UCSD-AML1 (cell line): ENCODE data around the gene CLCA2.

Experiments used
- DNase-seq: peaks from one replicate; lab custom pipeline; 2025; ENCODE audit not compliant: unreplicated experiment; lab: John Stamatoyannopoulos, UW

CLCA2 gene

DNA sequence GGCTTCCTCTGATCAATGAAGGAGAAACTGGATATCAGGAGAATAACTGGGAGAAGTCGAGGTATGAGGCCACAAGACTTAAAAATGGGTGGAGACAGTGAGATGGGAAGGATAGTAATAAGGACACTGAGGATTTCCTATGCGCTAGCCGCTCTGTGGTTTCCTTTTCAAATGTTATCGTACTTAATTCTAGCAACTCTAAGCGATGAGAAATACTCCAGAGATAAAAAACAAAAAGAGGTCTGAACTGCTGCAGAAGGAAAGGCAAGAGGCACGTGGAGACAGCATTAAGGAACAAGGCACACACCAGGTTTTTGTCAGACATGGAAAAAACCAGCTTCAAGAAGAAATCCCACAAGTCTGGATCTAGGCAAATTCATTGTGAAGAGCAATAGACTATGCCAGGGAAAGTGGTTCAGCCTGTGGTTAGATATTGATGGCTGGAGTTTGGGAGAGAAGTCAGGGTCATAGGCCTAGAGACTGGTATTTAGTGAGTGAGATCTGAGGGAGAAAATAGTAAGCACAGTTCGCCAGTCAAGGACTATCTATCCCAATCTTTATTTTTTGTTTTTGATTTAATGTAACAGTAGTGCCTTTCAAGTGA, 5.3 kb downstream of the CLCA2 start:
- no peak for DNase-seq

GRCh38 chr1:86429835-86430234, 5.9 kb downstream of the CLCA2 start:
- peak; percentile 48 for DNase-seq

- no peak for DNase-seq
These were observed 6.4 kb downstream of the CLCA2 start for GRCh38 chr1:86430376-86430775.

GRCh38 chr1:86434059-86434458, 10.1 kb downstream of the CLCA2 start:
- no peak for DNase-seq

GRCh38 chr1:86435327-86435726, 11.4 kb downstream of the CLCA2 start:
- no peak for DNase-seq

GRCh38 chr1:86436041-86436440, 12.1 kb downstream of the CLCA2 start:
- DNase-seq: no peak

DNA sequence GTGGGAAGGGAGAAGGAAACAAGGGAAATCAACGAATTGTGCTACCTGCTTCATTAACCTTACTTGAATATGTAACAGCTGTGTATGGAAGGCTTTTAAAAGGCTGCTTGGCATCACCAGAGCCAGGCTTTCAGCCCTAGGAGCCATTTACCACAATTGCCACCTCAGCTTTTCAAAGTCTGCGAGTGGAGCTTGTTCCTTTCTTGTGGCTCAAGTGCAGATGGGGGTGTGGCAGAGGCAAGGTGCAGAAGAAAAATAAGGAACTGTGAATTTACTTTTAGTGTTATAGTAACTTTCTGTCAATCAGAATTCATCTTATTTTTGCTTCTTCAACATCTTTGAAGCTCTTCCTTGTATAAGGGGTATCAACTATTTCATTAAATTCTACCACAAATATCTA, 17.6 kb downstream of the CLCA2 start:
- DNase-seq: peak; percentile 21

- DNase-seq: no peak
These were observed 18.0 kb downstream of the CLCA2 start for GRCh38 chr1:86441997-86442396.

DNA sequence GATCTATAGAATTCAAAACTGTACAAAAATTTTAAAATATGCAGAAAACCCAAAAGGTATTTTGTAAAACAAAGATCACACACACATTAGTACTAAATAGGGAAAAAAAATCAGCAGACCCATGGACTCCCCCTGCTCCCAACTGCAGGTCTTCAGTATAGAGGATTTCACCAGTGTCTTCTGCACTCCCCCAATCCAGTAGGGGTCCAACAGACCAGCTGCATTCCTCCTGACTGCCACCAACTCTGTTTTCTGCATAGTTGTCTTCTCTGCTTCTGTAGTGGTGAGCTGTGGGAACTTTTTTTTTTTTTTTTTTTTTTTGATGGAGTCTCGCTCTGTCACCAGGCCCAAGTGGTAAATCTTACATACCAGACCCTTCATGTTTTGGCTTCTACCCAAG, 21.9 kb downstream of the CLCA2 start:
- no peak for DNase-seq

GRCh38 chr1:86447198-86447790, 23.3 kb downstream of the CLCA2 start:
- no peak for DNase-seq

DNA sequence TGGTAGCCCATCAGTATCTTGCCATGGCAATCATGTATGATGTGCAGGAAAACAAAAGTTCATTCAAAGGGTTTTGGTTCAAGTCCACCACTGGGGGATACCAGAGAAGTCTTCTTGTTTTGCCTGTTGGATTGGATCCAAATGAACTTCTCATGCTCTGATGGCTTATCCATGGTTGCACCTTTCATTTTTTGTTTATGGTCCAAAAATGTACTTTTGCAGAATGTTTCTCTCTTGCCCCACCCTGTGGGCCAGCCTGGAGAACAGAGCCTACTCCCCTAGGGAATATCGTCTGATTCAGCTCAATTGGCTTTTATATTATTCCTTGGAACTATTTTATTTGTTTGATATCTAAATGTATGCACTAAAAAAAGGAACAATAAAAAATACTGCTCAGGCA, 24.7 kb downstream of the CLCA2 start:
- DNase-seq: no peak

DNA sequence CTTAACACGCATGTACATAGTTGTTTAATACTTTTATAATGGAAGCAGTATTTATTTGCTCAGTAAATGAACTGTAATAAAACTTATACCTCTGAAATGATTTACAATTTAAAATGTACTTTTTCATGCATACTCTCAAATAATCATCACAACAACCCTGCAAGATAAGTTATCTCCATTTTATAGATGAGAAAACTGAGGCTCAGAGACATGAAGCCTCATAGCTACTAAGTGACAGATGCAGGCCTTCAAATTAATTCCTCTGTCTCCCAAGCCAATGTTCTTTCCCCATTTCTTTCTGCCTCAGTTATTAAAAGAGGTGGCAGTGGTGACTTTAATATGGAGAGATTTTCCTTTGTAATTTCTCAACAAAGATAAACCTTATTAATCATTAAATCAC, 25.1 kb downstream of the CLCA2 start:
- DNase-seq: no peak

GRCh38 chr1:86450847-86451246, 26.9 kb downstream of the CLCA2 start:
- no peak for DNase-seq

GRCh38 chr1:86453664-86454063, 29.7 kb downstream of the CLCA2 start:
- no peak for DNase-seq

GRCh38 chr1:86455073-86455472, 31.1 kb downstream of the CLCA2 start:
- no peak for DNase-seq

DNA sequence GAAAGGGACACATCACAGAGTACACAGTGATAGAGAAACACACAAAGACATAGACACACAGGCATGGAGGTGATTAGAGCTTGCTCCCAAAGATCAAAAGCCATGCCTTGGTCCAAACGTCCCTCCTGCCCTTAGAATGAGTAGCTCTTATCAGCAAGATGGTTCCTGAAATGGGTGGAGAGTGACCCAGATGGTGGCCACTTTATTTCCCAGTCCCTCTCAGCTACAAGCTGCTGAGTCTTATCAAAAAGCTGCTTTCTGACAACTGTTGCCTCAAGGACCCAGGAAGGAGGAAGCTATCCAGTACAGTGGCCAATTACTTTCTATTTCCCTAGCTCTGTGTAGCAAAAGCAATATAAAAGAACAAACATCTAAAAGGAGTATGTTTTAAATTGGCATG, 37.0 kb downstream of the CLCA2 start:
- peak; percentile 11 for DNase-seq

- DNase-seq: no peak
These were observed 37.5 kb downstream of the CLCA2 start for GRCh38 chr1:86461482-86461881.

- DNase-seq: no peak
These were observed 40.8 kb downstream of the CLCA2 start for GRCh38 chr1:86464819-86465218.

DNA sequence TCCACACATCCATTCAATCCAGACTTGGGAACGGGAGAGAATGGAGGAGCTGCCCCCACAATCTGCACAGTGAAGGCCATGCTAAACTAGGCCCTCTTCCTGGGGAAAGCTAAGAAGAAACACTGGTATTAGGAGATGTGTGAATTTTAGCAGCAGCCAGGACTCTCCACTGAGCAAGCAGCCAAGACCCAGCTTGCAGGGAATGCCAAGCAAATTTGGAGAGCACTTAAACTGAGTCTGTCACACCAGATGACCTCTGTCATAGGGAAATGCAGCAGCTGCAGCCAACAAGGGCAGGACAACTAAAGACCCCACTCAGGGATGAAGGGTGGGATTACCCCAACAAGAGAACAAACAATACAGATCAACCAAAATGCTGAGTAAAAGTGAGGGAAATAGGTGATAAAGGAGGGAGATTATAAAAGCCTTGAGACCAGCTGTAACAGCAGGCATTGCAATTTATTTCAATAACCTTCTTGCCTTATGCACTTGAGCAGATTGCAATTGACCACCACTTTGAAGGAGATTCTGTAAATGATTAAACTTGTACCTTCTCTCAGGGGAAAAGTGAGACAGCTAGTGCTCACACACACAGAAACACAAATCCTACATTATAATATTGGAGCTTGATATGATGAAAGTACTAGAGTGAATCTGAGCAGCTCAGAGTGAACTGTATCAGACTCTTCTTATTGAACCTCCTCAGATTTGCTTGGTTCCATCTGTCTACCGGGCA, 42.3 kb downstream of the CLCA2 start:
- no peak for DNase-seq

DNA sequence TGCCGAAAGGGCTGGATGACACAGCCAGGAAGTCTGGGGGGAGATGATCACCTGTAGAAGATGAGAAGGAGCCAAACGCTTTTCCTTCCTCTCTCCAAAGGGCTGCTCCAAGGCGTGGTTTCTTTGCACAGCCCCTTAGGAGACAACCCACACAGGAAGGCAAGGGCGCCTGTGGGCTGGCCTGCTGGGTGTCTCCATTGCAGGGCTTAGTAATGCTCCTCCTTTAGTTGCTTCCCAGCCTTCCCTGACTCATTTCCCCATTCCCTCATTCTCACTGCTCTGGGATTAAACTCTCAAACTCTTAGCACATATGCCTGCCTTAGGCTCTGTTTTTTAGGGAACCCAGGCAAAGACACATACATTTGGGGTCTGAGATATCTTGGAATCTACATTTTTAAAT, 43.0 kb downstream of the CLCA2 start:
- DNase-seq: peak; percentile 25

DNA sequence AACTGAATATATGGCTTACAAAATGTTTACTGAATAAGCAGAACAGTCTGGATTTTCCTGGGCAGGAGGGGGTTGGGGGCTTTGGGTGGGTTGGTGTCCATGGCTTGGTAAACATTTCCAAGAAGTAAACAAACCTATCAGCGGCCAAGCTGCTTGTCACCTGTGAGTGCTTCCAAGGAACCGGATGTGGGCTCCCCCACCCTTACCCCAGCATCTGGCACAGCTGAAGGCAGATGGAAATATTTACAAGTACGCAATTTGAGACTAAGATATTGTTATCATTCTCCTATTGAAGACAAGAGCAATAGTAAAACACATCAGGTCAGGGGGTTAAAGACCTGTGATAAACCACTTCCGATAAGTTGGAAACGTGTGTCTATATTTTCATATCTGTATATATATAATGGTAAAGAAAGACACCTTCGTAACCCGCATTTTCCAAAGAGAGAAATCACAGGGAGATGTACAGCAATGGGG, 44.6 kb downstream of the CLCA2 start, which contains the start of gene CLCA1:
Gene CLCA1, plus strand, starts transcription at position 427 of the 477 bp plus-strand sequence. Its CDS starts 45 bp downstream, at position 472.
- DNase-seq: no peak

GRCh38 chr1:86470859-86471258, 46.9 kb downstream of the CLCA2 start:
- DNase-seq: no peak
